ENCODE results near the gene CXCL8. TPM values are rescaled to one million over a fixed set of nuclear protein-coding genes. Genes with fewer than 3 reads are reported as not detected.

Gene CXCL8
- total and polyA plus RNA-seq, 2 of the 8 experiments (the other 6 are each of a cell fraction or from before 2014, with no cell fraction given) = not detected

DNA sequence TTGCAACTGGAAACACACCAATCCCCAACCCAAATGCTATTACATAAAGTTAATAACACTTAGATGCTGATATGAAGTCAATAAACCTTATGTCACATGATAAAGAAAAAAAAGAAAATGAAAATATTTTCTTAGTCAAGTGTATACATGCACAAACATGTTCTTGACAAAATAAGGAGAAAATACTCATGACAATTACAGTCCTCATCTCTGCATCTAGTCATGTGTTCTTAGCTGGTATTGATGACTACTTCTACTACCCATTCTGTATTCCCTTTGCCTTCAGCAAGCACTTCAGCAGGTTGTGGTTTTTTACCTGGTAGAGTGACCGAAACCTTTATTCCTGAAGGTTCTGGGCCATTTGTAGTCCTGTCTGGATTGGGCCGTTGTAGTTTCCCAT lies 24.9 kb downstream of the CXCL8 start (continued):
- TF ChIP-seq BACH1 (IDR thresholded peaks at IDR 0.05; ENCODE audit: low read length) = no peak
- TF ChIP-seq CBX8 (IDR thresholded peaks at IDR 0.05; ENCODE audit: borderline replicate concordance, low read depth, low read length) = no peak

Data from H1 (cell line).